GM13977 (cell line): ENCODE data around the gene PRSS56.

ENCODE experiments used
- DNase-seq: peaks from one replicate; pipeline ENCODE4 v3.0.0; 2012; ENCODE audit warnings: low spot score
- CTCF ChIP-seq: IDR thresholded peaks from 2 replicates; pipeline ENCODE4 v1.5.1; 2012; ENCODE audit warnings: mild to moderate bottlenecking, control low read depth; ENCODE audit not compliant: insufficient read depth; ENCODE audit errors: extremely low read depth, missing control alignments
- in situ Hi-C: fragments of 300-500 bp; cut with MboI; formaldehyde crosslinking; loops from one replicate; pipeline ENCODE4 v1.12.0; 2022; ENCODE audit warnings: low sequenced_read_pairs, low pct_unique_long_range_greater_than_20kb, mixed read lengths, inconsistent platforms; ENCODE audit not compliant: unreplicated experiment

The PRSS56 gene

GRCh38 chr2:232549655-232550353, 29.6 kb downstream of the PRSS56 start:
- TF ChIP-seq CTCF = no peak
- in situ Hi-C loops = no loop called here
- no peak for DNase-seq

GRCh38 chr2:232550354-232551249, 30.4 kb downstream of the PRSS56 start, which contains the start of the genes EIF4E2 and TIGD1:
Gene EIF4E2 (plus strand): TSS chr2:232550689. CDS start chr2:232550725, 36 bp downstream.
Gene TIGD1 (minus strand): TSS chr2:232550557. CDS start chr2:232549882, 675 bp downstream.
- peak; percentile 99 for DNase-seq
- TF ChIP-seq CTCF = peak; percentile 28
- in situ Hi-C loops = no loop called here

DNA sequence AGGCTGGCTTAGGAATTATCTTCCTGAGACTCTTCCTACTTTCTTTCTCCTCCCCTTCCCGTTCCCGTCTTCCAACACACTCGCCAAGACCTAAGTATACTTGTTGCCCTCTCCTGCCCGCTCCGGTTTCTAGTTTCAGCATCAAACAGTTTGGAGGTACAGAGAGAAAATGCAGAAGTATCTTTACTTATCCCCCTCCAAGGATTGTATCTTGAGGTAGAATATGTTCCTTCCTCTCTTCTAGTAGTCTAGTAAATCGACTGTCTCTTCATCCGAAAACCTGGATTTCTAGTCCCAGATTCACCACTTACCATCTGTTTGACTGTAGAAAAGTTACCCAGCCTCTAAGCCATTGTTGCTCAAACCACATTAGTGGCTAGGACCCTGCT, 31.1 kb downstream of the PRSS56 start:
- in situ Hi-C loops = no loop called here
- no peak for TF ChIP-seq CTCF
- no peak for DNase-seq

DNA sequence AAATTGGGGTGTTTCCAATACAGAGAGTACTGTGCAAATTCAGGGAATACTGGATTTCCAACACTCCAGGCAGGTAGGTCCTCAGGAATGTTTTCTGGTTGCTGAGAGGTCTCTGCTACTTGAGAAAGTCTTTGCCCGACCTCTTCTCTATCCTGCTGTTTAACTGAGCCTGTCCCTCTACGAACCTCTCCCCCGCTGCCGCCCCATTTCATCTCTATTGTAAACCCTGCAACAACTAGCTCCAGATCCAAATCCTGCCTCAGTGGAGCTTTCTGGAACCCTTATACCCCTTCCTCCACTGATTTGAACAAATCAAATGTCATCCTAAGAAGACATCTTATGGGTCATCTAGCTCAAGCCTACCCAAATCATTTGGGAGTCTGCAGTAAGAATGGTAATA, 31.6 kb downstream of the PRSS56 start:
- in situ Hi-C loops = no loop called here
- TF ChIP-seq CTCF = no peak
- DNase-seq = no peak

DNA sequence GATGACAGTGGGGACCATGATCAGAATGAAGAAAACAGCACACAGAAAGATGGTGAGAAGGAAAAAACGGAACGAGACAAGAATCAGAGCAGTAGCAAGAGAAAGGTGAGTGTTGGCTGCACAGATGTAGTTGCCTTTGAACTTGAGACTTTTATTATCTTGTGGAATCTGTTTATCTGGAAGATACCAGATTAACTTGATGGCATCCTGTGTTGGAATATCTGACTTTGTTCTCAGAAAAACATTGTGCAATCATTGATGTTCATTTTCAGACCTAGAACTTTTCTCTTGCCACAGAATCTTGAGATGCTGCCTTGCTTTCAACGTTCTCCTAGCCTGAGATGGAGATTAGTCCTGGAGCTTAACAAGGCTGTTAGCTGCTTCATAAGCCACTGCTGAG, 36.2 kb downstream of the PRSS56 start:
- DNase-seq = no peak
- in situ Hi-C loops = no loop called here
- TF ChIP-seq CTCF = no peak

GRCh38 chr2:232562515-232563151, 42.4 kb downstream of the PRSS56 start:
- in situ Hi-C loops = no loop called here
- TF ChIP-seq CTCF = peak; percentile 0
- DNase-seq = no peak
